ENCODE measurements around the gene CHCHD6.

Gene CHCHD6

DNA sequence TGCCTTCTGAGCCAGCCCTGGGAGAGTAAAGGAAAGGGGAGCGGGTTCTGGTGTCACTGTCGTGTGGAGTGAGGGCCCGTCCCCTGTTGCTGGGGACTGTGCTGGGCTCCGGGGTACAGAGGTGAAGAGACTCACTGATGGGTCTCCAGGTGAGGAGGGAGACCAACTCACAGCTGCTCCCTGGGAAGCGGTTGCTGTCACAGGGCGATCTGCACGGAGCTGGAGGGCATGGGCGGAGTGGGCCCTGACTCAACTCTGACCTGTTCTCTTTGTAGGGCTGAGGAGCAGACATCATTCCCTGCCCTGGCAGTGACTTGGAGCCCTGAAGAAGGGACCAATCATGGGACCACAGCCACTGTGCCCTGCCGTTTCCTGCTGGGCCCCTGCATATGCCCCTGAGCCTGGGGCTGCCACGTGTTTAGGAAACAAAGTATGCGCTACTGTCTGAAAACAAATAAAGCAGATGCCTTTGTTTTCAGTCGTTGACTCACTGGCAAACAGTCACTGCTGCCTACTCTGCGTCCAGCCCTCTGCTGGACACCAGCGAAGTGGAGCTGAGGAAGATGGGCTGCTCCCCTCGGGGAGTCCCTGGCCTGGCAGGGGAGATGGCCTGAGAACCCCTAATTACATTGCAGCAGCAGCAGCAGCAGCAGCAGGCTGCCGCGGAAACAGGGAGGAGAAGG is 256.0 kb downstream of the CHCHD6 start:
- DNase-seq (ENCODE audit: low spot score) = peak; percentile 43

DNA sequence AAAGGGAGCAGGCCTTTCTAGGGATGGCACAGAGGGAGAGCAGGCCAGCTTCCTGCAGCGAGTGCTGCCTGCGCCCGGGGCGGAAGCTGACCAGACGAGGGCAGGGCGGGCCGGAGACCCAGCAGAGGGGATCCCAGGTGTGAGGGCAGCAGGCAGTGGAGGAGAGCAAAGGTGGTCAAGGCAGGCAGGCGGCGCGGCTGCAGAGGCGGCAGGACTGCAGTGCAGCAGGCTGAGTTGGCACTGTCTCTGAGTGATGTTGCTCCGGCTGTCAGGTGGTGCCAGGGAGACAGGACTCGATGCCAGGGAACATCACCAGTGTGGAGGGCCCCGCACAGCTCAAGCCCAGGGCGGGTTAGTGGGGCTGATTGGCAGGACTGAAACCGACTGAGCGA is 256.6 kb downstream of the CHCHD6 start:
- DNase-seq (ENCODE audit: low spot score) = no peak

DNA sequence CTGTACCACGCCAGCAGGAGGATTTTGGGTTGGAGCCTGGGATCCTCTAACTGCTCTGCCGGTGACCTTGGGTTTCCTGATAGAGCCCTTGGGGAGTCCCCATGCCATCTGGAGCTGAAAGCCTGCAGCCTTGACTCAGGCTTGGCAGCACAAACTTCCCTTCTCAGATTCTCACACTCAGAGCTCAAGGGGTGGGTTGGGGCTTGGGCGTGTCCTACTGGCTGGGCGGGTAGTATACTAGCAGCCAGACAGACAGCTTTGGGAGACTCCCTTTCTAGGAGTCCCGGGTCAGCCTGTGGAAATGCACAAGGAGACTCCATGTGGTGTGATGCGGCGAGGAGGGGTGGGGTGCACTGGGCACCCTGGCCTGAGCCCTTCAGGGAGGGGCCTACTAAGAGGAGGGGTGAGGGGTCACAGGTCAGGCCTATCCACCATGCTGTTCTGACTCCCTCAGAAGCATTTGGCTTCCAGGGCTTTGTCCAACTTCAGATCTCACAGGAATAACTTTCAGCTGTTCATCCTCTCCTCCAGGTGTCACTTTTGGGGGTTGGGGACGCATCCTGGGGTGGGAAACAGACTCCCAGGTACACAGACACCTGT is 257.3 kb downstream of the CHCHD6 start:
- no peak for DNase-seq (ENCODE audit: low spot score)

DNA sequence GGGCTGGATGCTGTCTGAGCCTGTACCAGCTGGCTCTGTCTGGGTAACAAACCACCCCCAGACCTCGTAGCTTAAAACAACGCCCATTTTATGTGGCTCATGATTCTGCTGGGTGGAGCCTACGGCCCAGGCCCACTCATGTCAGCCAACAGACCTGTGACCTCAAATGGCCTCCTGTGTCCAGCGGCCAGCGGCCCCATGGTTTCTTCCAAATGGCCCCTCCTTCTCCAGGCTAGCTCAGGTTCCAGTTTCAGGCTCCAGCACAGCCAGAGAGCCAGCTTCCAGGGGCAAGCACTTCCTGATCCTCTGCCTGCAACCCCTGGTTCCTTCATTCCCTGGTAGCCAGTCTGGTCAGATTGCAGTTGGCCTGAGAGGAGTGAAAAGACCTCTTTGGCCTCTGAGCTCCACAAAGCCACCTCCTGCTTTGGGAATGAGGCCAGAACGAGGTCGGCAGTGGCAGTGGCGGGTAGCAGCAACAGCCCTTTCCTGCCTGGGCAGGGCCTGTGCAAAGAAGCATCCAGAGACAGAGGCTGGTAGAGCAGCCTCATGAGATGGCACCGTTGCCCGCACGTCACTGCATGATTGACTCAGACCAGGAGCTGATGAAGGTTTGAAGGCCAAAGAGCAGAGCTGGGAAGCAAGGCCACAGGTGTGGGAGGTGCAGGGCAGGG is 257.9 kb downstream of the CHCHD6 start:
- no peak for DNase-seq (ENCODE audit: low spot score)

GRCh38 chr3:126962756-126963155 is 258.7 kb downstream of the CHCHD6 start:
- no peak for DNase-seq (ENCODE audit: low spot score)

DNA sequence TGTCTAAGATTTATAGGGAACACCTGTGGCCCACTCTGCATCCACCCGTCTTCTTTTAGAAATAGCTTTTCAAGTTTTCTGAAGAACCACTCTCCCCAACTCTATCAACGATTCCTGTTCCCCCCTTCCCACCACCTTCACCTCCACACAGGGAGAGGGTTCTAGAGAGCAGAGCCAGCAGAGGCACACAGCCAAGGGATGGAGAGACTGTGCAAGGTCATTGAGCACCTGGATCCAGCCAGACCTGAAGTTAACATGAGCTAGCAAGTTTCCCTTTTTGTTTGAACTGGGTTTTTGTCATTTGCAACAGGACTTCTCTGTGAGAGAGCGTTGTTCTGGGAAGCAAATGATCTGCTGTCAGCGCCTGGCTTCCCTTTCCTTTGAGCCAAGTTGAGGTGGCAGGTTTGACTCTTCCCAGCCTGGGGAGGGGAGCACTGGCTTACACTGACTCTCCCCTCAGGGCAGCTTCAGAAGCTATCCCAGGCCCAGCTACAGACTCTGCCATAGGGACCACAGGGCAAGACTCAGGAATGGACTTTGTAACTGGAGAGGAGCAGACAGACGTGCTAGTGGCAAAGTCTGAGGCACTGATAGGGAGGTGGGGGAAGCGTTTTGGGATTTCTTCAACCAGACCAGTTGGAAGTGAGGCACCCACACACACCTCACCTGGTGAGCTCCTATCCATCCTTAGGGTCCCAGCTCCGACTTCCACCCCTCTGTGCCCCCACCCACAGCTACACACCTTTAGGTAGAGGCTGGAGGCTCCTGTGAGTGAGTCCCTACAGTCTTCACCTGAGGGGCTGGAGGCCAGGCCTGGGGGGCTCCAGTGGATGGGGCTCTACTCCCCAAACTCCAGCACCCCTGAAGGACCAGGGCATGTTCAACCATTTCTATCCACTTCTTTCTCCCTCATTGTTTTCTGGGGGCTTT is 259.5 kb downstream of the CHCHD6 start:
- no peak for DNase-seq (ENCODE audit: low spot score)

- DNase-seq (ENCODE audit: low spot score) = no peak
Observed at GRCh38 chr3:126964261-126964660, 260.2 kb downstream of the CHCHD6 start.

- DNase-seq (ENCODE audit: low spot score) = no peak
Observed at GRCh38 chr3:126964950-126965349, 260.9 kb downstream of the CHCHD6 start.

GRCh38 chr3:126965526-126966080 is 261.6 kb downstream of the CHCHD6 start:
- no peak for DNase-seq (ENCODE audit: low spot score)

GRCh38 chr3:126967386-126967785 is 263.3 kb downstream of the CHCHD6 start:
- DNase-seq (ENCODE audit: low spot score) = no peak

GRCh38 chr3:126968391-126969390 is 264.7 kb downstream of the CHCHD6 start:
- DNase-seq (ENCODE audit: low spot score) = no peak

GRCh38 chr3:126969586-126969985 is 265.5 kb downstream of the CHCHD6 start:
- DNase-seq (ENCODE audit: low spot score) = no peak

GRCh38 chr3:126970101-126970500 is 266.1 kb downstream of the CHCHD6 start:
- DNase-seq (ENCODE audit: low spot score) = no peak

GRCh38 chr3:126970921-126971320 is 266.9 kb downstream of the CHCHD6 start:
- DNase-seq (ENCODE audit: low spot score) = no peak

- DNase-seq (ENCODE audit: low spot score) = peak; percentile 40
Observed at GRCh38 chr3:126971891-126972351, 267.9 kb downstream of the CHCHD6 start.

DNA sequence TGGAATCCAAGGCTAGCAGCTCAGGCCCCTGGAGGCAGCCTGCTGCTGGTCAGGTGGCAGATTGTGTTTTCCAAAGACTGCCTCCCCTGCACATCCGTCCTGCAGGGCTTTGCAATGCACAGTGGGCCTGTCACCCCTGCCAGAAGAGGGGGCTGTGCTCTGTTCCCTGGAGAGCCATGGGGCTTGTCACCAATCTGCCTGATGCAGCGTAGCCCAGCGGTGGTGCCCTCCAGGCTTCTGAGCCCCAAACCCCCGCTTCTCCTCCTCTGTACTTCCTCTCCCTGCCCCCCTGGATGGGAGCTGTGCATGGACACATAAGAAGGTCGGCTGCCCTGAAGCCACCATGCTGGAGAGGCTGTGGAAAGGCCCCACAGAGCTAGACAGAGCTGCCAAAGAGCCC is 268.8 kb downstream of the CHCHD6 start:
- DNase-seq (ENCODE audit: low spot score) = no peak

DNA sequence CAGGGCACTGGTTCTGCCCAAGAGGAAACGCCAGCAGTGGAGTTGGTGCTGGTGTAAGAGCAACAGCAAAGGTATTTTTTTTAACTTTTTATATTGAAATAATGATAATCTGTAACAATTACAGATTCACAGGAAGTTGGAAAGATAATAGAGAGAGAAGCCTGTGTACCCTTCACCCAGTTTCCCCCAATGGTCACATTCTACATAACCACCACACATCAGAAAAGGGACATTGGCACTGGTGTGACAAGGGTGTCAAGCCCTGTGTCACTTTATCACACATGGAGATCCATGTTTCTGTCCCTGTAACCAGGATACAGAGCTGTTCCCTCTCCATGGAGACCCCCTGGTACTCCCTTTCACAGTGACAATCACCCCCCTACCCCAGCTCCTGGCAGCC is 269.8 kb downstream of the CHCHD6 start:
- DNase-seq (ENCODE audit: low spot score) = no peak

GRCh38 chr3:126974756-126975155 is 270.7 kb downstream of the CHCHD6 start:
- no peak for DNase-seq (ENCODE audit: low spot score)

DNA sequence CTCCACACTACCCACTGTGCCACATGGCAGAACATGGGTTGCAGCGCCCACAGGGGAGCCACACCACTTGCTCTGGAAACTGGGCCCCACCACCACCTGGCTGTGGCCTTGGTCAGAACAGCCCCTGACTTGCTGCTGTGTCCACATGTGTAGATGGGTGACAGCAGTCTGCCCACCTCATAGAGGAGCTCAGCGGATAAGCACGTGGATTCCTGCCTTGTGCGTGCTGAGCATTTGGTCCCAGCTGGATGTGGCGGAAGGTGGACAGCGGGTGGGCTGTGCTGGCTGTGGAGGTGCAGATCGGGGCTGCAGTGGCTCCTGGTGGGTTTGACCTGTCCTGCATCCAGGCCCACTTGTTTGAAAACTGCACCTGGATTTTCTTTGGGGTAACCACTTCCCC is 272.9 kb downstream of the CHCHD6 start:
- no peak for DNase-seq (ENCODE audit: low spot score)

DNA sequence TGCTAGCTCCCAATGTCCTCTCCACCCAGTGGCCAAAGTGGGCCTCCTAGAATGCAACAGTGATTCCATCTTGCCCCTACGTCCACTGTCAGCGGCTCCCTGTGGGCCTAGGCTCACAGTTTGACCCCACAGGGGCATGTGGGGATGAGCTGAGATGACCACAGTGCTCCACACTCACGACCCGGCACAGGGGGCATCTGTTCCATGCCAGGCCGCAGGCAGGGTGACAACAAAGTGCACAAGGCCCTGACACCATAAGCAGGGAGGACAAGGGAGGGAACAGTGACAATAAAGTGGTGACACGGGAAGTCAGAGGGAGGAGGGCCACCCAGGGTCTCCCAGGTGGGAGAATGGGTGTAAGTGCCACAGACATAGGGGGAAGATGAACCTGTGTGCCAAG is 273.8 kb downstream of the CHCHD6 start:
- no peak for DNase-seq (ENCODE audit: low spot score)

GRCh38 chr3:126978291-126978690 is 274.3 kb downstream of the CHCHD6 start:
- DNase-seq (ENCODE audit: low spot score) = no peak
